Mesenchymal stem cell (in vitro differentiated cells and primary cell): Measurements from ENCODE around the gene FBXL17.

ENCODE experiments used
- DNase-seq: peaks from one replicate; pipeline ENCODE4 v3.0.0-alpha.2; 2013
- H2AFZ ChIP-seq: one replicate; pipeline ENCODE4 v1.6.1; 2013; ENCODE audit warnings: low read depth, mild to moderate bottlenecking, control low read depth, inconsistent platforms, low read length, moderate library complexity
- H2AK5ac ChIP-seq: 2 replicates; pipeline ENCODE4 v1.6.1; 2013; ENCODE audit warnings: low read length, moderate library complexity, mild to moderate bottlenecking, inconsistent platforms; ENCODE audit not compliant: severe bottlenecking
- H2BK120ac ChIP-seq: one replicate; pipeline ENCODE4 v1.6.1; 2013; ENCODE audit warnings: low read depth, mild to moderate bottlenecking, inconsistent platforms, low read length, moderate library complexity
- H2BK12ac ChIP-seq, 2 experiments: one replicate each; pipeline ENCODE4 v1.6.1; 2013; ENCODE audit warnings: inconsistent platforms in 2 of 2, low read length in 2 of 2, mild to moderate bottlenecking in 2 of 2, moderate library complexity in 2 of 2, control low read depth in 1 of 2
- H2BK15ac ChIP-seq: one replicate; pipeline ENCODE4 v1.6.1; 2013; ENCODE audit warnings: mild to moderate bottlenecking, low read depth, inconsistent platforms; ENCODE audit not compliant: poor library complexity, severe bottlenecking
- H2BK5ac ChIP-seq: 2 replicates; pipeline ENCODE4 v1.6.1; 2013; ENCODE audit warnings: low read depth, mild to moderate bottlenecking, low read length, control low read depth, inconsistent platforms; ENCODE audit not compliant: poor library complexity, severe bottlenecking
- H3K14ac ChIP-seq, 2 experiments: one replicate each; pipeline ENCODE4 v1.6.1; 2013; ENCODE audit warnings: inconsistent platforms in 2 of 2, low read length in 2 of 2, control low read depth in 1 of 2, mild to moderate bottlenecking in 1 of 2, moderate library complexity in 1 of 2
- H3K18ac ChIP-seq, 2 experiments: one replicate each; pipeline ENCODE4 v1.6.1; 2013; ENCODE audit warnings: inconsistent platforms in 2 of 2, low read length in 2 of 2, control low read depth in 1 of 2, low read depth in 1 of 2, mild to moderate bottlenecking in 1 of 2
- H3K23ac ChIP-seq, 2 experiments: one replicate each; pipeline ENCODE4 v1.6.1; 2013; ENCODE audit warnings: inconsistent platforms in 2 of 2, low read length in 2 of 2, mild to moderate bottlenecking in 2 of 2, moderate library complexity in 2 of 2, control low read depth in 1 of 2
- H3K27ac ChIP-seq: 2 replicates; pipeline ENCODE4 v1.5.1; 2013; ENCODE audit warnings: mild to moderate bottlenecking, moderate library complexity, low read length, control low read depth, inconsistent platforms; ENCODE audit not compliant: poor library complexity, severe bottlenecking
- H3K27me3 ChIP-seq, 2 experiments: 2 replicates each; pipeline versions ENCODE4 v1.6.1 to v1.7.0; 2013; ENCODE audit warnings: low read length in 2 of 2, mild to moderate bottlenecking in 2 of 2, moderate library complexity in 2 of 2, control low read depth in 1 of 2, inconsistent platforms in 1 of 2; ENCODE audit not compliant: control insufficient read depth in 1 of 2, insufficient read depth in 1 of 2
- H3K36me3 ChIP-seq, 2 experiments: 2 replicates each; pipeline versions ENCODE4 v1.6.1 to v1.7.0; 2013; ENCODE audit warnings: low read length in 2 of 2, control low read depth in 1 of 2, inconsistent platforms in 1 of 2, low read depth in 1 of 2, mild to moderate bottlenecking in 1 of 2; ENCODE audit not compliant: insufficient read depth in 2 of 2, control insufficient read depth in 1 of 2
- H3K4ac ChIP-seq, 2 experiments: one replicate each; pipeline ENCODE4 v1.6.1; 2013; ENCODE audit warnings: inconsistent platforms in 2 of 2, low read length in 2 of 2, mild to moderate bottlenecking in 2 of 2, moderate library complexity in 2 of 2, control low read depth in 1 of 2, low read depth in 1 of 2
- H3K4me1 ChIP-seq: 2 replicates; pipeline ENCODE4 v1.6.1; 2013; ENCODE audit warnings: low read depth, low read length, control low read depth; ENCODE audit not compliant: control insufficient read depth, insufficient read depth
- H3K4me2 ChIP-seq: 2 replicates; pipeline ENCODE4 v1.6.1; 2013; ENCODE audit warnings: low read length, mild to moderate bottlenecking, inconsistent platforms; ENCODE audit not compliant: poor library complexity, severe bottlenecking
- H3K4me3 ChIP-seq, 2 experiments: 2 replicates each; pipeline versions ENCODE4 v1.5.1 to v1.7.0; 2013; ENCODE audit warnings: low read length in 2 of 2, mild to moderate bottlenecking in 2 of 2, control low read depth in 1 of 2, low read depth in 1 of 2; ENCODE audit not compliant: insufficient read depth in 1 of 2
- H3K79me1 ChIP-seq: replicated peaks from 2 replicates; pipeline ENCODE4 v1.6.1; 2013; ENCODE audit warnings: mild to moderate bottlenecking, control low read depth, low read length, inconsistent platforms; ENCODE audit not compliant: poor library complexity, severe bottlenecking
- H3K9ac ChIP-seq: 2 replicates; pipeline ENCODE4 v1.7.0; 2013; ENCODE audit warnings: mild to moderate bottlenecking, low read length, moderate library complexity
- H3K9me3 ChIP-seq: 2 replicates; pipeline ENCODE4 v1.7.0; 2013; ENCODE audit warnings: mild to moderate bottlenecking, low read length; ENCODE audit not compliant: control insufficient read depth
- H4K8ac ChIP-seq: one replicate; pipeline ENCODE4 v1.6.1; 2013; ENCODE audit warnings: inconsistent platforms, mild to moderate bottlenecking, low read length, moderate library complexity
- H4K91ac ChIP-seq: one replicate; pipeline ENCODE4 v1.6.1; 2013; ENCODE audit warnings: mild to moderate bottlenecking, low read length, inconsistent platforms
- WGBS: methylation state at CpG from one replicate; pipeline ENCODE4 v1.1.7; 2013; ENCODE audit warnings: mixed read lengths; 5-methylcytosine and 5-hydroxymethylcytosine counted together

Gene FBXL17

GRCh38 chr5:108094800-108095199, 287.1 kb downstream of the FBXL17 start:
- Histone ChIP-seq H2BK5ac (no peak overlapping the region), H2AFZ (no peak overlapping the region), H3K4me2 (no peak overlapping the region), H3K79me1 (no peaks in the 10 kb centered on the region), H2AK5ac (no peak overlapping the region), H2BK120ac (no peak overlapping the region), H3K4me1 (no peaks in the 10 kb centered on the region), H4K8ac (no peak overlapping the region), H2BK15ac (no peak overlapping the region), H3K18ac (no peak overlapping the region), H3K27me3 (no peaks in the 10 kb centered on the region), H3K14ac (no peak overlapping the region), H3K36me3 (no peaks in the 10 kb centered on the region), H3K9ac (no peak overlapping the region), H3K9me3 (no peaks in the 10 kb centered on the region), H2BK12ac (no peak overlapping the region), H4K91ac (no peak overlapping the region), H3K4ac (no peak overlapping the region), H3K23ac (no peak overlapping the region), H3K27ac (no peak overlapping the region), H3K4me3 (no peak overlapping the region)
- DNase-seq = no peak
- WGBS = no CpG with 5 or more reads among the region's 1 CpG

DNA sequence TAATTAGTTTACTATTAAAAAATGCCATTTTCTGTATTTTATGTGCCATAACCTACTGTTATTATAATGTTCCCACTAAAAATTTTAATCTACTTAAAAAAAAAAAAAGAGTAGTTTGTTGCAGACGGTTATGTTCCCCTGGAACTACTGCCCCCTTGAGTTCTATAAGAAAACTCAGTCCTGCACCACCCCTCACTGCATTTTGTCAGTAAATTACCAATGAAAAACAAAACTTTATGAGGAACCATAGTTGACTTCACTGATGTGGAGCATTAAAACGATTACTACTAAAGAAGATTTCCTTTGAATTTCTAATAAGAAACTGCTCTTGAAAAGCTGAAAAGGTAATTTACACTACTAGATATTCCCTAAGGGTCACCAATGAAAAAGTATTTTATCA, 288.7 kb downstream of the FBXL17 start:
- no peak overlapping the region for H3K14ac ChIP-seq
- no peak overlapping the region for H3K27ac ChIP-seq
- no peak overlapping the region for H3K4ac ChIP-seq
- H3K9ac ChIP-seq = no peak overlapping the region
- H3K36me3 ChIP-seq = no peaks in the 10 kb centered on the region
- H3K18ac ChIP-seq = no peak overlapping the region
- H3K4me3 ChIP-seq = no peak overlapping the region
- H3K27me3 ChIP-seq = no peaks in the 10 kb centered on the region
- no peak overlapping the region for H2AK5ac ChIP-seq
- no peak overlapping the region for H2BK15ac ChIP-seq
- H4K8ac ChIP-seq = no peak overlapping the region
- H3K4me2 ChIP-seq = no peak overlapping the region
- no peaks in the 10 kb centered on the region for H3K9me3 ChIP-seq
- H3K79me1 ChIP-seq = no peaks in the 10 kb centered on the region
- no peak overlapping the region for H2BK120ac ChIP-seq
- no peak overlapping the region for H4K91ac ChIP-seq
- WGBS = no CpG with 5 or more reads among the region's 2 CpGs
- peak; percentile 36 for DNase-seq
- H2BK12ac ChIP-seq = no peak overlapping the region
- H3K23ac ChIP-seq = no peak overlapping the region
- H3K4me1 ChIP-seq = no peaks in the 10 kb centered on the region
- no peak overlapping the region for H2AFZ ChIP-seq
- H2BK5ac ChIP-seq = no peak overlapping the region

- no peak overlapping the region for H4K8ac ChIP-seq
- no peak overlapping the region for H2BK5ac ChIP-seq
- 90% methylated on average over 3 of the region's 4 CpGs for WGBS
- no peaks in the 10 kb centered on the region for H3K27me3 ChIP-seq
- peaks cover 0 to 3% of the 10 kb centered on the region in 2 experiments for H3K36me3 ChIP-seq
- no peak overlapping the region for H3K27ac ChIP-seq
- H3K79me1 ChIP-seq = no peaks in the 10 kb centered on the region
- H3K18ac ChIP-seq = no peak overlapping the region
- no peak overlapping the region for H3K23ac ChIP-seq
- H3K9me3 ChIP-seq = no peaks in the 10 kb centered on the region
- H3K4me1 ChIP-seq = no peaks in the 10 kb centered on the region
- H3K4ac ChIP-seq = no peak overlapping the region
- H3K14ac ChIP-seq = no peak overlapping the region
- no peak overlapping the region for H2BK15ac ChIP-seq
- H2AK5ac ChIP-seq = no peak overlapping the region
- H2BK120ac ChIP-seq = no peak overlapping the region
- peak; percentile 6 for DNase-seq
- H2AFZ ChIP-seq = no peak overlapping the region
- H2BK12ac ChIP-seq = no peak overlapping the region
- no peak overlapping the region for H3K4me2 ChIP-seq
- H4K91ac ChIP-seq = no peak overlapping the region
- H3K4me3 ChIP-seq = no peak overlapping the region
- no peak overlapping the region for H3K9ac ChIP-seq
These were observed 291.0 kb downstream of the FBXL17 start for GRCh38 chr5:108090946-108091345.

- Histone ChIP-seq H2BK120ac (no peak overlapping the region), H4K8ac (no peak overlapping the region), H3K4me2 (no peak overlapping the region), H3K36me3 (peaks cover 0 to 3% of the 10 kb centered on the region in 2 experiments), H3K27me3 (no peaks in the 10 kb centered on the region), H2AK5ac (no peak overlapping the region), H3K79me1 (no peaks in the 10 kb centered on the region), H3K27ac (no peak overlapping the region), H3K23ac (no peak overlapping the region), H3K4ac (no peak overlapping the region), H2BK5ac (no peak overlapping the region), H3K14ac (no peak overlapping the region), H3K4me3 (no peak overlapping the region), H3K9ac (no peak overlapping the region), H3K4me1 (no peaks in the 10 kb centered on the region), H2BK15ac (no peak overlapping the region), H2BK12ac (no peak overlapping the region), H2AFZ (no peak overlapping the region), H4K91ac (no peak overlapping the region), H3K18ac (no peak overlapping the region), H3K9me3 (no peaks in the 10 kb centered on the region)
- WGBS = 94% methylated on average over 6 of the region's 7 CpGs
- no peak for DNase-seq
These were observed 297.8 kb downstream of the FBXL17 start for GRCh38 chr5:108084105-108084504.
